SK-N-SH (cell line): ENCODE results near the gene NPRL2. TPM values are rescaled to one million over a fixed set of nuclear protein-coding genes. Genes with fewer than 3 reads are reported as not detected.
A peak's percentile ranks its signal among the peaks of the same experiment; 100 is the strongest.

Source experiments
- CTCF ChIA-PET: fragments of 300-600, 350-600 bp; formaldehyde crosslinking; extraction: SDS; loops from one replicate; lab custom pipeline; 2021; lab: Yijun Ruan, JAX
- POLR2A ChIA-PET: fragments of 350-600 bp; sonication (Branson Sonifier 250); formaldehyde crosslinking; extraction: SDS; loops from one replicate; lab custom pipeline; 2020; ENCODE audit warnings: antibody characterized with exemption, inconsistent platforms; lab: Yijun Ruan, JAX
- DNase-seq: peaks from one replicate; pipeline ENCODE4 v3.0.0; 2012
- H2AFZ ChIP-seq: fragments of 200-600 bp; sonication (generic); 2 replicates; pipeline ENCODE4 v1.8.1; 2016; ENCODE audit warnings: antibody characterized with exemption, mild to moderate bottlenecking, low read depth
- H3F3A ChIP-seq: fragments of 200-600 bp; sonication (generic); replicated peaks from 2 replicates; pipeline ENCODE3; 2016; ENCODE audit warnings: antibody characterized with exemption, mild to moderate bottlenecking; ENCODE audit not compliant: insufficient read depth
- H3K27ac ChIP-seq, 2 experiments: fragments of 200-500 bp in 1 of 2; fragments of 200-600 bp in 1 of 2; sonication (Bioruptor generic) in 1 of 2; sonication (generic), shearing (Covaris generic) in 1 of 2; 2 replicates each; pipeline versions ENCODE4 v1.5.1 to v1.6.1; 2014 to 2016; ENCODE audit warnings: low read depth in 2 of 2, inconsistent platforms in 1 of 2, low read length in 1 of 2, mild to moderate bottlenecking in 1 of 2, mixed read lengths in 1 of 2
- H3K27me3 ChIP-seq: fragments of 200-600 bp; sonication (generic), shearing (Covaris generic); 2 replicates; pipeline ENCODE4 v1.6.1; 2016; ENCODE audit warnings: mixed run types; ENCODE audit not compliant: insufficient read depth
- H3K36me3 ChIP-seq, 2 experiments: fragments of 200-500 bp in 1 of 2; fragments of 200-600 bp in 1 of 2; sonication (Bioruptor generic) in 1 of 2; sonication (generic) in 1 of 2; replicated peaks in 1 of 2; 2 replicates each; pipeline versions ENCODE3 to v1.5.1; 2014 to 2016; ENCODE audit warnings: low read length in 1 of 2, mild to moderate bottlenecking in 1 of 2; ENCODE audit not compliant: insufficient read depth in 2 of 2, control insufficient read depth in 1 of 2
- H3K4me1 ChIP-seq, 2 experiments: fragments of 200-500 bp in 1 of 2; fragments of 200-600 bp in 1 of 2; sonication (Bioruptor generic) in 1 of 2; sonication (generic), shearing (Covaris generic) in 1 of 2; 2 replicates each; pipeline versions ENCODE4 v1.5.1 to v1.6.1; 2014 to 2016; ENCODE audit warnings: low read depth in 1 of 2, low read length in 1 of 2, mixed run types in 1 of 2; ENCODE audit not compliant: insufficient read depth in 2 of 2, control insufficient read depth in 1 of 2
- H3K4me2 ChIP-seq: fragments of 200-600 bp; sonication (generic), shearing (Covaris generic); 2 replicates; pipeline ENCODE4 v1.6.1; 2017; ENCODE audit warnings: mixed run types
- H3K4me3 ChIP-seq, 2 experiments: fragments of 200-500 bp in 1 of 2; fragments of 200-600 bp in 1 of 2; sonication (Bioruptor generic) in 1 of 2; sonication (generic), shearing (Covaris generic) in 1 of 2; 2 replicates each; pipeline versions ENCODE4 v1.5.1 to v1.8.1; 2014 to 2016; ENCODE audit warnings: low read depth in 2 of 2, inconsistent platforms in 1 of 2, low read length in 1 of 2, mild to moderate bottlenecking in 1 of 2, mixed read lengths in 1 of 2, moderate library complexity in 1 of 2
- H3K79me2 ChIP-seq: fragments of 200-600 bp; sonication (generic); 2 replicates; pipeline ENCODE4 v1.8.1; 2017; ENCODE audit warnings: mild to moderate bottlenecking; ENCODE audit not compliant: insufficient read depth
- H3K9ac ChIP-seq: fragments of 200-600 bp; sonication (generic); 2 replicates; pipeline ENCODE4 v1.6.1; 2017; ENCODE audit warnings: mixed run types
- H3K9me2 ChIP-seq: fragments of 200-600 bp; sonication (generic); 2 replicates; pipeline ENCODE4 v1.6.1; 2017; ENCODE audit warnings: mixed run types
- H3K9me3 ChIP-seq: fragments of 200-600 bp; sonication (generic); 2 replicates; pipeline ENCODE4 v1.6.1; 2017; ENCODE audit warnings: mixed run types, mild to moderate bottlenecking, moderate library complexity
- H4K20me1 ChIP-seq: fragments of 200-600 bp; sonication (generic); 2 replicates; pipeline ENCODE4 v1.6.1; 2017; ENCODE audit warnings: mild to moderate bottlenecking, mixed run types; ENCODE audit not compliant: insufficient read depth
- CHD2 ChIP-seq: fragments of 150-350 bp; IDR thresholded peaks from 2 replicates; pipeline ENCODE4 v1.6.1; 2018; ENCODE audit warnings: low read length; ENCODE audit not compliant: partially characterized antibody
- EP300 ChIP-seq, 2 experiments: IDR thresholded peaks; 2 replicates each; pipeline versions ENCODE4 v1.4.0 to v1.6.1; 2012; ENCODE audit warnings: borderline replicate concordance in 1 of 2, low read depth in 1 of 2, low read length in 1 of 2
- EZH2phosphoT487 ChIP-seq: fragments of 200-600 bp; sonication (generic); IDR thresholded peaks from 2 replicates; pipeline ENCODE4 v1.6.1; 2017; ENCODE audit warnings: low read depth, mixed run types, mild to moderate bottlenecking, antibody characterized with exemption, moderate library complexity, borderline replicate concordance
- FOXJ3 ChIP-seq: sonication (generic); formaldehyde crosslinking; IDR thresholded peaks from 2 replicates; pipeline ENCODE4 v1.5.1; 2020; ENCODE audit warnings: mild to moderate bottlenecking, missing genetic modification reagents
- GATA2 ChIP-seq: sonication (generic); formaldehyde crosslinking; IDR thresholded peaks from 2 replicates; pipeline ENCODE4 v1.5.0; 2020; ENCODE audit warnings: mild to moderate bottlenecking, missing genetic modification reagents
- JUND ChIP-seq: IDR thresholded peaks from 2 replicates; pipeline ENCODE4 v1.4.0; 2012
- MEF2A ChIP-seq: IDR thresholded peaks from 2 replicates; pipeline ENCODE4 v1.4.0; 2012; ENCODE audit warnings: low read depth, borderline replicate concordance
- NFIC ChIP-seq: IDR thresholded peaks from 2 replicates; pipeline ENCODE4 v1.4.0; 2012; ENCODE audit warnings: borderline replicate concordance
- NRF1 ChIP-seq: IDR thresholded peaks from 2 replicates; pipeline ENCODE4 v1.6.1; 2012; ENCODE audit warnings: low read depth, mild to moderate bottlenecking, low read length
- POLR2AphosphoS5 ChIP-seq: IDR thresholded peaks from 2 replicates; pipeline ENCODE4 v1.6.1; 2012; ENCODE audit warnings: low read depth, low read length
- RAD21 ChIP-seq: IDR thresholded peaks from 2 replicates; pipeline ENCODE4 v1.6.1; 2012; ENCODE audit warnings: mild to moderate bottlenecking, low read length
- RCOR1 ChIP-seq: fragments of 150-350 bp; IDR thresholded peaks from 2 replicates; pipeline ENCODE4 v1.6.1; 2017; ENCODE audit warnings: antibody characterized with exemption, low read length
- RFX5 ChIP-seq: IDR thresholded peaks from 2 replicates; pipeline ENCODE4 v1.6.1; 2012; ENCODE audit warnings: mild to moderate bottlenecking, improper control_type of control experiment, low read length
- RXRA ChIP-seq: IDR thresholded peaks from 2 replicates; pipeline ENCODE4 v1.4.0; 2012; ENCODE audit warnings: low read depth, mild to moderate bottlenecking, borderline replicate concordance
- SMC3 ChIP-seq: IDR thresholded peaks from 2 replicates; pipeline ENCODE4 v1.6.1; 2012; ENCODE audit warnings: low read depth, low read length, improper control_type of control experiment
- TCF12 ChIP-seq: IDR thresholded peaks from 2 replicates; pipeline ENCODE4 v1.4.0; 2012
- TEAD4 ChIP-seq: IDR thresholded peaks from 2 replicates; pipeline ENCODE4 v1.4.0; 2012; ENCODE audit warnings: mild to moderate bottlenecking, borderline replicate concordance; ENCODE audit not compliant: insufficient read depth
- WGBS: methylation state at CpG from one replicate; pipeline ENCODE4 v1.1.6; 2017; ENCODE audit warnings: low lambda C conversion rate; 5-methylcytosine and 5-hydroxymethylcytosine counted together
- polyA plus RNA-seq, 3 experiments: library from polyadenylated mRNA; depleted of rRNA; stranded (reverse); fragments of >200 nt; gene quantifications; 2 replicates each; pipeline ENCODE4 v1.2.3, GENCODE V29; 2012
- TF ChIP-seq, protein P1 (sequence below): IDR thresholded peaks from 2 replicates; pipeline ENCODE4 v1.4.0; 2012; ENCODE audit warnings: low read depth, borderline replicate concordance
- TF ChIP-seq, protein P2 (sequence below): fragments of 150-350 bp; IDR thresholded peaks from 2 replicates; pipeline ENCODE4 v1.6.1; 2016; ENCODE audit warnings: mild to moderate bottlenecking, low read depth, low read length

Gene NPRL2
- polyA plus RNA-seq, 1 of the 3 experiments (the other 2 are of a cell fraction): 43.6 TPM

GRCh38 chr3:50302095-50303012, 48.2 kb downstream of the NPRL2 start (continued):
- TF ChIP-seq MEF2A (no peak), EP300 (IDR thresholded peaks at IDR 0.05; ENCODE audit: borderline replicate concordance in 1 of 2, low read depth in 1 of 2, low read length in 1 of 2) (no peak)

DNA sequence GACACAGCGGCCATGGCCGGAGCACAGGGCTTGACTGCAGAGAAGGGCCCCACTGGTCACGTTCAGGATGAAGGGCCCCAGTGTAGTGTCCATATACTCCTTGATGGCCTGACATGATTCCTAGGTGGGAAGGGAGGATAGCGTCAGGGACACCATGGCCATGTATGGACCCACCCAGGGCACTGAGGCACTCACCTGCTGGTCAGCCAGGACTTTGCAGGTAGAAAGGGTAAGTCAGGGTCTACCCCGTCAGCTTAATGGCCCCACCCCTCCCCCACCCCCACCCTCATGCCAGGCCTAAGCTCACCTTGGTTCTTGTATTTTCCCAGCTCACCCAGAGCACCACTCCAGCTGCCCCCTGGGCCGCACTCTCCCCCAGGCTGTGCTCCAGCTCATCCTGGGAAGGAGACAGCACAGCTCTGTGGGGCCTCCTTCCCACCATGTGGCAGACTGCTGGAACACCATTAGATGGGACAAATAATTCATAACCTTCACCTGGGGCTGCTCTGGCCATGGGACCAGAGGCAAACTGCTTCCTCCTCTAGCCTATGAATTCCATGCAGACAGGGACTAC, 49.8 kb downstream of the NPRL2 start:
- peaks cover 7% of the 10 kb centered on the region; the same call in 1 of the 2 replicates for H3K79me2 ChIP-seq
- peak overlapping the region; percentile 86 for H3K4me2 ChIP-seq
- peaks cover 0 to 6% of the 10 kb centered on the region in 2 experiments for H3K36me3 ChIP-seq
- no peaks in the 10 kb centered on the region for H3K9me3 ChIP-seq
- no peaks in the 10 kb centered on the region for H3F3A ChIP-seq
- peaks cover 10 to 38% of the 10 kb centered on the region in 2 experiments; a peak in 2 of 4 replicates for H3K4me1 ChIP-seq
- no peak overlapping the region for H3K9ac ChIP-seq
- H3K4me3 ChIP-seq: no peak overlapping the region
- POLR2A ChIA-PET: interaction anchor here (0.7 kb wide), 1 partner anchor 23 kb away, joined by 3 read pairs; no protein-coding TSS in a partner anchor
- TF ChIP-seq GATA2: no peak
- TF ChIP-seq EP300 (IDR thresholded peaks at IDR 0.05; ENCODE audit: borderline replicate concordance in 1 of 2, low read depth in 1 of 2, low read length in 1 of 2): no peak
- TF ChIP-seq EZH2phosphoT487: no peak
- TF ChIP-seq RXRA: no peak
- TF ChIP-seq NRF1: no peak
- H4K20me1 ChIP-seq: no peaks in the 10 kb centered on the region
- no peaks in the 10 kb centered on the region for H3K27me3 ChIP-seq
- CTCF ChIA-PET: interaction anchor here (1.0 to 7.7 kb wide), 2 partner anchors 19 to 41 kb away, joined by 3 to 45 read pairs; no protein-coding TSS in a partner anchor
- H2AFZ ChIP-seq: no peak overlapping the region
- 100% methylated on average over 2 of the region's 6 CpGs for WGBS
- no peak for DNase-seq
- H3K9me2 ChIP-seq: no peaks in the 10 kb centered on the region
- H3K27ac ChIP-seq: no peak overlapping the region; a peak in 1 of 4 replicates

DNA sequence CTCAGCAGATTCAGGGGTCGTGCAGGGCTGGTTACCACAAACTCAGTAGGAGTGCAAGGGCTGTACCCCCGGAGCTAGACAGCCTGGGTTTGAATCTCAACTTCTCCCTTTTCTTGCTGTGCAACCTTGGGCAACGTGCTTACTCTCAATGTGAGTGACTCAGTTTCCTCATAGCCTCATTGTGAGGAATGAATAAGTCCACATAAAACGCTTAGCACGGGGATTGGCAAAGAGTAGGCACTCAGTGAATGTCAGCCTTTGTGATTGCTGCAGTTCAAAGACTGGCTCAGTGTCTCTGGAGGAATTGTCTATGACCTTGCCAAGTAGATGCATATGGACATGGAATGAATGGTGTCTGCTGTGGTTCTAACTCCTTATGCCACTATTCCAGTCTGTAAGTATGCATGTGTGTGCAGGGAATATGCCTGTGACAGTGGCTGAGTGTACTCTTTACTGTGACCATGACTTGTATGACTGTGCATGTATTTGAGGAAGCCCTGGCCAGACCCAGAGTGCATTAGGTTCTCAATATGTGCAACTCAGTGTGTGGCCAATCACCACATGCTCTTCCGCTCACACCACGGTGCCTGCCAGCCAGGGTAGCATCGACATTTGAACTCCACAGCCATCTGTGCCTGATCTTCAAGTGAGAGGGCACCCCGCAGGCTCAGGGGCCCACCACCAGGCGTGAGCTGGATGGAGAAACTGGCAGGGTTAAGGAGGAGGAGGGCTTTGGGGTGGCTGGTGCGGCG, 50.5 kb downstream of the NPRL2 start:
- H3K4me3 ChIP-seq: peak overlapping the region; percentile 52 to 66
- POLR2A ChIA-PET: interaction anchor here (0.7 to 1.6 kb wide), 6 partner anchors 15 to 48 kb away, joined by 3 to 6 read pairs (median 4); partner anchors contain the start of gene TUSC2
- H3K79me2 ChIP-seq: peaks cover 7% of the 10 kb centered on the region; the same call in 1 of the 2 replicates
- no peaks in the 10 kb centered on the region for H3K27me3 ChIP-seq
- H3K27ac ChIP-seq: peak overlapping the region; percentile 54 to 79; a peak in 3 of 4 replicates
- WGBS: 55% methylated on average over 8 of the region's 12 CpGs
- no peaks in the 10 kb centered on the region for H3F3A ChIP-seq
- H3K4me1 ChIP-seq: peaks cover 10 to 38% of the 10 kb centered on the region in 2 experiments; a peak in 2 of 4 replicates
- H4K20me1 ChIP-seq: no peaks in the 10 kb centered on the region
- no peaks in the 10 kb centered on the region for H3K9me3 ChIP-seq
- CTCF ChIA-PET: interaction anchor here (1.0 to 7.7 kb wide), 7 partner anchors 11 to 71 kb away, joined by 3 to 45 read pairs (median 4); partner anchors contain the start of gene LSMEM2
- no peaks in the 10 kb centered on the region for H3K9me2 ChIP-seq
- peak overlapping the region; percentile 80 for H2AFZ ChIP-seq
- peak overlapping the region; percentile 62 for H3K9ac ChIP-seq
- DNase-seq: no peak
- peaks cover 0 to 6% of the 10 kb centered on the region in 2 experiments for H3K36me3 ChIP-seq
- H3K4me2 ChIP-seq: peak overlapping the region; percentile 86
- TF ChIP-seq NFIC (no peak), POLR2AphosphoS5 (no peak), GATA2 (no peak), JUND (no peak), EP300 (IDR thresholded peaks at IDR 0.05; ENCODE audit: borderline replicate concordance in 1 of 2, low read depth in 1 of 2, low read length in 1 of 2) (no peak), SMC3 (no peak), NRF1 (no peak), RCOR1 (no peak), FOXJ3 (no peak), TCF12 (no peak), RAD21 (no peak), CHD2 (no peak), TEAD4 (no peak), RFX5 (no peak)
- TF ChIP-seq, protein P1, sequence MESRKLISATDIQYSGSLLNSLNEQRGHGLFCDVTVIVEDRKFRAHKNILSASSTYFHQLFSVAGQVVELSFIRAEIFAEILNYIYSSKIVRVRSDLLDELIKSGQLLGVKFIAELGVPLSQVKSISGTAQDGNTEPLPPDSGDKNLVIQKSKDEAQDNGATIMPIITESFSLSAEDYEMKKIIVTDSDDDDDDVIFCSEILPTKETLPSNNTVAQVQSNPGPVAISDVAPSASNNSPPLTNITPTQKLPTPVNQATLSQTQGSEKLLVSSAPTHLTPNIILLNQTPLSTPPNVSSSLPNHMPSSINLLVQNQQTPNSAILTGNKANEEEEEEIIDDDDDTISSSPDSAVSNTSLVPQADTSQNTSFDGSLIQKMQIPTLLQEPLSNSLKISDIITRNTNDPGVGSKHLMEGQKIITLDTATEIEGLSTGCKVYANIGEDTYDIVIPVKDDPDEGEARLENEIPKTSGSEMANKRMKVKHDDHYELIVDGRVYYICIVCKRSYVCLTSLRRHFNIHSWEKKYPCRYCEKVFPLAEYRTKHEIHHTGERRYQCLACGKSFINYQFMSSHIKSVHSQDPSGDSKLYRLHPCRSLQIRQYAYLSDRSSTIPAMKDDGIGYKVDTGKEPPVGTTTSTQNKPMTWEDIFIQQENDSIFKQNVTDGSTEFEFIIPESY: no peak
- TF ChIP-seq, protein P2, sequence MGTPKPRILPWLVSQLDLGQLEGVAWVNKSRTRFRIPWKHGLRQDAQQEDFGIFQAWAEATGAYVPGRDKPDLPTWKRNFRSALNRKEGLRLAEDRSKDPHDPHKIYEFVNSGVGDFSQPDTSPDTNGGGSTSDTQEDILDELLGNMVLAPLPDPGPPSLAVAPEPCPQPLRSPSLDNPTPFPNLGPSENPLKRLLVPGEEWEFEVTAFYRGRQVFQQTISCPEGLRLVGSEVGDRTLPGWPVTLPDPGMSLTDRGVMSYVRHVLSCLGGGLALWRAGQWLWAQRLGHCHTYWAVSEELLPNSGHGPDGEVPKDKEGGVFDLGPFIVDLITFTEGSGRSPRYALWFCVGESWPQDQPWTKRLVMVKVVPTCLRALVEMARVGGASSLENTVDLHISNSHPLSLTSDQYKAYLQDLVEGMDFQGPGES: no peak
